ENCODE results near the gene NOC4L.

NOC4L gene

GRCh38 chr12:132167611-132168310, 23.5 kb downstream of the NOC4L start:
- TF ChIP-seq ZFX (IDR thresholded peaks at IDR 0.05) (no peak), CTCF (conservative IDR thresholded peaks at IDR 0.05) (no peak)
- no peak overlapping the region for H3K27ac ChIP-seq

GRCh38 chr12:132168311-132169031, 24.2 kb downstream of the NOC4L start:
- no peak overlapping the region for H3K27ac ChIP-seq
- TF ChIP-seq ZFX (IDR thresholded peaks at IDR 0.05) = no peak
- TF ChIP-seq CTCF (conservative IDR thresholded peaks at IDR 0.05) = no peak

GRCh38 chr12:132169376-132169775, 25.1 kb downstream of the NOC4L start:
- no peak overlapping the region for H3K27ac ChIP-seq
- TF ChIP-seq CTCF (conservative IDR thresholded peaks at IDR 0.05) = no peak
- TF ChIP-seq ZFX (IDR thresholded peaks at IDR 0.05) = no peak

- TF ChIP-seq CTCF (conservative IDR thresholded peaks at IDR 0.05) (no peak), ZFX (IDR thresholded peaks at IDR 0.05) (no peak)
- H3K27ac ChIP-seq = no peak overlapping the region
These were observed 25.9 kb downstream of the NOC4L start for GRCh38 chr12:132170094-132170636.

- TF ChIP-seq CTCF (conservative IDR thresholded peaks at IDR 0.05) = no peak
- TF ChIP-seq ZFX (IDR thresholded peaks at IDR 0.05) = no peak
- H3K27ac ChIP-seq = no peak overlapping the region
These were observed 26.5 kb downstream of the NOC4L start for GRCh38 chr12:132170637-132171292.

GRCh38 chr12:132171293-132171967, 27.2 kb downstream of the NOC4L start:
- TF ChIP-seq ZFX (IDR thresholded peaks at IDR 0.05) (no peak), CTCF (conservative IDR thresholded peaks at IDR 0.05) (no peak)
- no peak overlapping the region for H3K27ac ChIP-seq
